Fibroblast of lung (primary cell): Measurements from ENCODE around the gene ANKS1B.

Source experiments
- EZH2 ChIP-seq: IDR thresholded peaks from 2 replicates; pipeline ENCODE4 v1.5.1; 2012; ENCODE audit warnings: low read length, control low read depth, mild to moderate bottlenecking; ENCODE audit errors: missing control alignments
- TF ChIP-seq, protein P1 (sequence below), 2 donors: IDR thresholded peaks in 1 of 2; conservative IDR thresholded peaks in 1 of 2; 1 replicate in 1 of 2; 2 replicates in 1 of 2; pipeline ENCODE4 v1.5.1; 2011 to 2012; ENCODE audit warnings: low read length in 2 of 2, control low read depth in 1 of 2, inconsistent platforms in 1 of 2, low read depth in 1 of 2, mild to moderate bottlenecking in 1 of 2

- TF ChIP-seq, protein P1, sequence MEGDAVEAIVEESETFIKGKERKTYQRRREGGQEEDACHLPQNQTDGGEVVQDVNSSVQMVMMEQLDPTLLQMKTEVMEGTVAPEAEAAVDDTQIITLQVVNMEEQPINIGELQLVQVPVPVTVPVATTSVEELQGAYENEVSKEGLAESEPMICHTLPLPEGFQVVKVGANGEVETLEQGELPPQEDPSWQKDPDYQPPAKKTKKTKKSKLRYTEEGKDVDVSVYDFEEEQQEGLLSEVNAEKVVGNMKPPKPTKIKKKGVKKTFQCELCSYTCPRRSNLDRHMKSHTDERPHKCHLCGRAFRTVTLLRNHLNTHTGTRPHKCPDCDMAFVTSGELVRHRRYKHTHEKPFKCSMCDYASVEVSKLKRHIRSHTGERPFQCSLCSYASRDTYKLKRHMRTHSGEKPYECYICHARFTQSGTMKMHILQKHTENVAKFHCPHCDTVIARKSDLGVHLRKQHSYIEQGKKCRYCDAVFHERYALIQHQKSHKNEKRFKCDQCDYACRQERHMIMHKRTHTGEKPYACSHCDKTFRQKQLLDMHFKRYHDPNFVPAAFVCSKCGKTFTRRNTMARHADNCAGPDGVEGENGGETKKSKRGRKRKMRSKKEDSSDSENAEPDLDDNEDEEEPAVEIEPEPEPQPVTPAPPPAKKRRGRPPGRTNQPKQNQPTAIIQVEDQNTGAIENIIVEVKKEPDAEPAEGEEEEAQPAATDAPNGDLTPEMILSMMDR (conservative IDR thresholded peaks at IDR 0.05 in 1 of 2, IDR thresholded peaks at IDR 0.05 in 1 of 2; ENCODE audit: low read depth in 1 of 2, low read length in 2 of 2): no peak
- TF ChIP-seq EZH2: no peak
Observed at GRCh38 chr12:98733667-98734350, 1250.9 kb downstream of the ANKS1B start.
